ENCODE data around the gene TWF2. TPM values are rescaled to one million over a fixed set of nuclear protein-coding genes. Genes with fewer than 3 reads are reported as not detected.

Gene TWF2
- total and polyA plus RNA-seq, 2 of the 13 experiments (the other 11 are each of a cell fraction or from before 2014, with no cell fraction given): 45.5 to 108 TPM

DNA sequence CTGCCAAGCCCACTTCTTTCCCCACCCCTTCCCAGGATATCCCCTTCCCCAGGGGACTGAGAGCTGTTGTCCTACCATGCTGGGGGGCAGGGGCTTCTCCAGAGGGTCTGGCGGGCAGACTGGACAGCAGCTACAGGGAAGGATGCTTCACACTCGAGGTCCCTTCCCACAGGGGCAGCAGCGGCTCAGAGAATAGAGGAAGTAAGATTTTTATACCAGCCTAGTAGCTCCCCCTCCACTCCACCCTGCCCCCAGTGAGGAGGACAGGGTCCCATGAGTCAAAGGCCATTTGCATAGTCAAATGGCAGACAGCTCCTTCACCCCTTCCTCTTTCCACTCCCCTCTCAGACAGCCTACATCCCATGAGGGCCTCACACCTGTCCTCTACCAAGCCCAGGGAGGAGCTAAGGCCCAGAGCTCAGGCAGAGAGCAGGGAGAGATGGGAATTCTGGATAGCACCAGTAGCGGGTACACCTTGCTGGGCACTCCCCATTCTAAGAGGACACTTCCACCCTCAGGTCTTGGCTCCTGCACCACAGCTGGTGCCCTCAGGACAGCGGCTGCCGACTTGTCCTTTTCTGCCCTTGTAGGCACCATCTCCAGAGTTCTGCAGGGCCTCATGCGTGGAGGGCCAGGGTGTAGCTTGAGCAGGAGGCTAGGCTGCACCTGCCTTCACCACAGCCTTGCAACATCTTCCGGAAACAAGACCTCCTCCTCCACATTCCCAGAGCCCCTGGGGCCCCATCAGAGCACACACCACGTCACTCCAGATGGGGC lies 13.3 kb downstream of the TWF2 start, which contains the start of gene TLR9 (continued):
- TF ChIP-seq GATAD2A (CRISPR knock-in tag; IDR thresholded peaks at IDR 0.05): peak; percentile 27; the same call in 1 of the 2 replicates
- 0 out of 2 replicates have a peak, but pooled peaks have one; percentile 16 for TF ChIP-seq FOSL2 (CRISPR knock-in tag; IDR thresholded peaks at IDR 0.05)

- ATAC-seq (no peak), DNase-seq (ENCODE audit: low spot score) (no peak), FAIRE-seq (no peak)
- Histone ChIP-seq H3K4me3 (replicated peaks in 1 of 3; ENCODE audit: insufficient read depth in 1 of 3, low read depth in 2 of 3, low read length in 3 of 3) (no peak overlapping the region), H3K9me3 (ENCODE audit: low read length) (no peaks in the 10 kb centered on the region), H3K27me3 (ENCODE audit: control insufficient read depth in 1 of 2, insufficient read depth in 2 of 2, low read length in 2 of 2) (peaks cover 1 to 12% of the 10 kb centered on the region in 2 experiments; a peak in 4 of 5 replicates), H4K20me1 (ENCODE audit: insufficient read depth, low read length) (no peaks in the 10 kb centered on the region), H3K9ac (ENCODE audit: insufficient read depth, low read depth, low read length) (no peak overlapping the region), H3K4me2 (ENCODE audit: low read depth, low read length) (no peak overlapping the region), H3K27ac (ENCODE audit: extremely low read length, insufficient read depth, low read length) (no peak overlapping the region), H3K4me1 (ENCODE audit: insufficient read depth, low read length) (peaks cover 32% of the 10 kb centered on the region), H2AFZ (ENCODE audit: low read length) (no peak overlapping the region), H3K36me3 (replicated peaks in 1 of 2; ENCODE audit: control insufficient read depth in 1 of 2, insufficient read depth in 2 of 2, low read length in 2 of 2) (peaks cover 0 to 4% of the 10 kb centered on the region in 2 experiments; a peak in 2 of 5 replicates), H3K79me2 (ENCODE audit: insufficient read depth, low read length) (no peaks in the 10 kb centered on the region)
- POLR2A ChIA-PET: interaction anchor here (2.4 kb wide), 1 partner anchor 14 kb away, joined by 22 read pairs; the partner anchor contains the start of gene TWF2
- intact Hi-C loops (cut with micrococcal nuclease; ENCODE audit: unreplicated experiment): loop anchor here (5.0 kb wide), 1 partner anchor 114 kb away; no protein-coding TSS in a partner anchor
- CTCF ChIA-PET (ENCODE audit: low intra/inter-chr PET ratio, low total read pairs): no interaction called here
- WGBS (ENCODE audit: low lambda C conversion rate): 62% methylated on average over 17 of the region's 32 CpGs
- BruUV-seq (replicated peaks): no TSS peak
- in situ Hi-C loops (cut with HindIII; ENCODE audit: extremely low pct_ligation_motif_present, low pct_unique_long_range_greater_than_20kb): no loop called here
- TF ChIP-seq MED1 (CRISPR knock-in tag; IDR thresholded peaks at IDR 0.05) (no peak), MTA3 (CRISPR knock-in tag; IDR thresholded peaks at IDR 0.05) (no peak), NFE2L1 (CRISPR knock-in tag; IDR thresholded peaks at IDR 0.05; ENCODE audit: borderline replicate concordance) (no peak), ZNF282 (IDR thresholded peaks at IDR 0.05; ENCODE audit: partially characterized antibody) (no peak), ZNF562 (CRISPR knock-in tag; IDR thresholded peaks at IDR 0.05; ENCODE audit: borderline replicate concordance) (no peak), ZNF784 (CRISPR knock-in tag; IDR thresholded peaks at IDR 0.05; ENCODE audit: borderline replicate concordance) (no peak), ZNF30 (CRISPR knock-in tag; IDR thresholded peaks at IDR 0.05) (no peak), ZNF326 (CRISPR knock-in tag; IDR thresholded peaks at IDR 0.05; ENCODE audit: borderline replicate concordance) (no peak), FOXP1 (IDR thresholded peaks at IDR 0.05) (no peak), FOXP1 (CRISPR knock-in tag; IDR thresholded peaks at IDR 0.05) (no peak)
- TF ChIP-seq, protein P1, sequence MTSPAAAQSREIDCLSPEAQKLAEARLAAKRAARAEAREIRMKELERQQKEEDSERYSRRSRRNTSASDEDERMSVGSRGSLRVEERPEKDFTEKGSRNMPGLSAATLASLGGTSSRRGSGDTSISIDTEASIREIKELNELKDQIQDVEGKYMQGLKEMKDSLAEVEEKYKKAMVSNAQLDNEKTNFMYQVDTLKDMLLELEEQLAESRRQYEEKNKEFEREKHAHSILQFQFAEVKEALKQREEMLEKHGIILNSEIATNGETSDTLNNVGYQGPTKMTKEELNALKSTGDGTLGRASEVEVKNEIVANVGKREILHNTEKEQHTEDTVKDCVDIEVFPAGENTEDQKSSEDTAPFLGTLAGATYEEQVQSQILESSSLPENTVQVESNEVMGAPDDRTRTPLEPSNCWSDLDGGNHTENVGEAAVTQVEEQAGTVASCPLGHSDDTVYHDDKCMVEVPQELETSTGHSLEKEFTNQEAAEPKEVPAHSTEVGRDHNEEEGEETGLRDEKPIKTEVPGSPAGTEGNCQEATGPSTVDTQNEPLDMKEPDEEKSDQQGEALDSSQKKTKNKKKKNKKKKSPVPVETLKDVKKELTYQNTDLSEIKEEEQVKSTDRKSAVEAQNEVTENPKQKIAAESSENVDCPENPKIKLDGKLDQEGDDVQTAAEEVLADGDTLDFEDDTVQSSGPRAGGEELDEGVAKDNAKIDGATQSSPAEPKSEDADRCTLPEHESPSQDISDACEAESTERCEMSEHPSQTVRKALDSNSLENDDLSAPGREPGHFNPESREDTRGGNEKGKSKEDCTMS (CRISPR knock-in tag; conservative IDR thresholded peaks at IDR 0.05): no peak
Observed at GRCh38 chr3:52223449-52224408, 15.2 kb downstream of the TWF2 start.
